ENCODE data around the gene NCKAP5L. TPM values are rescaled to one million over a fixed set of nuclear protein-coding genes. Genes with fewer than 3 reads are reported as not detected.
A peak's percentile ranks its signal among the peaks of the same experiment; 100 is the strongest.

The NCKAP5L gene
- total RNA-seq, 1 donor from 2014 or later, result 44.4 TPM

- DNase-seq (ENCODE audit: low spot score in 2 of 2, unreplicated experiment in 2 of 2), result no peak
- H3K4me3 Mint-ChIP-seq, result peak overlapping the region; percentile 91
- H3K4me1 Mint-ChIP-seq, result peaks cover 28% of the 10 kb centered on the region
- no peaks in the 10 kb centered on the region for H3K9me3 Mint-ChIP-seq
- TF ChIP-seq, protein P1, sequence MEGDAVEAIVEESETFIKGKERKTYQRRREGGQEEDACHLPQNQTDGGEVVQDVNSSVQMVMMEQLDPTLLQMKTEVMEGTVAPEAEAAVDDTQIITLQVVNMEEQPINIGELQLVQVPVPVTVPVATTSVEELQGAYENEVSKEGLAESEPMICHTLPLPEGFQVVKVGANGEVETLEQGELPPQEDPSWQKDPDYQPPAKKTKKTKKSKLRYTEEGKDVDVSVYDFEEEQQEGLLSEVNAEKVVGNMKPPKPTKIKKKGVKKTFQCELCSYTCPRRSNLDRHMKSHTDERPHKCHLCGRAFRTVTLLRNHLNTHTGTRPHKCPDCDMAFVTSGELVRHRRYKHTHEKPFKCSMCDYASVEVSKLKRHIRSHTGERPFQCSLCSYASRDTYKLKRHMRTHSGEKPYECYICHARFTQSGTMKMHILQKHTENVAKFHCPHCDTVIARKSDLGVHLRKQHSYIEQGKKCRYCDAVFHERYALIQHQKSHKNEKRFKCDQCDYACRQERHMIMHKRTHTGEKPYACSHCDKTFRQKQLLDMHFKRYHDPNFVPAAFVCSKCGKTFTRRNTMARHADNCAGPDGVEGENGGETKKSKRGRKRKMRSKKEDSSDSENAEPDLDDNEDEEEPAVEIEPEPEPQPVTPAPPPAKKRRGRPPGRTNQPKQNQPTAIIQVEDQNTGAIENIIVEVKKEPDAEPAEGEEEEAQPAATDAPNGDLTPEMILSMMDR (IDR thresholded peaks at IDR 0.05; ENCODE audit: unreplicated experiment), result no peak
- peak overlapping the region; percentile 96 for H3K27ac Mint-ChIP-seq
- H3K27me3 Mint-ChIP-seq (ENCODE audit: low read depth), result no peaks in the 10 kb centered on the region
- H3K36me3 Mint-ChIP-seq, result peaks cover 3% of the 10 kb centered on the region
Observed at GRCh38 chr12:49827051-49827400, 1.2 kb downstream of the NCKAP5L start.

DNA sequence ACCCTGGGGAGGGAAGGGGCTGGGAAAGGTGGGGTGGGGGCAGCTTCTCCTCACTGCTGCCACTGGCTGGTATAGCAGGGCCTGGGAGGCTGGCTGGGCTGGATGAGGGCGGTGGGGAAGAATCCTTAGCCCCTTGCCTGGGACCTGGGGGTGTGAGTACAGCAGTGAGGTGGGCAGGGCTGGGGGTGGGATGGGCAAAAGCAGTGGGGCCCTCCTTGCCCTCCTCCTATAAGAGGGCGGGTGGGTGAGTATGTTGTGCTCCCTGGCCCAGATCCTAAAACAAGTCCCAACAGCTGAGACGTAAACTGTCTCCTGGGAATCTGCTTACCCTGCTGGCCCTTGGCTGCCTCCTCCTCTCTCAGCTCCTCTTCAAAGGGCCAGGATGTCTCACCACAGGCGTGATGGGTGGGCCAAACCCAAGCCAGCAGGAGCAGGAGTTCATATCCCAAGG is 2.2 kb downstream of the NCKAP5L start:
- Mint-ChIP-seq H3K36me3 (peaks cover 3% of the 10 kb centered on the region), H3K4me1 (peaks cover 28% of the 10 kb centered on the region), H3K27ac (peak overlapping the region; percentile 96), H3K4me3 (peak overlapping the region; percentile 91), H3K27me3 (ENCODE audit: low read depth) (no peaks in the 10 kb centered on the region), H3K9me3 (no peaks in the 10 kb centered on the region)
- DNase-seq (ENCODE audit: low spot score in 2 of 2, unreplicated experiment in 2 of 2), result no peak
- TF ChIP-seq, protein P1 (IDR thresholded peaks at IDR 0.05; ENCODE audit: unreplicated experiment), result no peak

DNA sequence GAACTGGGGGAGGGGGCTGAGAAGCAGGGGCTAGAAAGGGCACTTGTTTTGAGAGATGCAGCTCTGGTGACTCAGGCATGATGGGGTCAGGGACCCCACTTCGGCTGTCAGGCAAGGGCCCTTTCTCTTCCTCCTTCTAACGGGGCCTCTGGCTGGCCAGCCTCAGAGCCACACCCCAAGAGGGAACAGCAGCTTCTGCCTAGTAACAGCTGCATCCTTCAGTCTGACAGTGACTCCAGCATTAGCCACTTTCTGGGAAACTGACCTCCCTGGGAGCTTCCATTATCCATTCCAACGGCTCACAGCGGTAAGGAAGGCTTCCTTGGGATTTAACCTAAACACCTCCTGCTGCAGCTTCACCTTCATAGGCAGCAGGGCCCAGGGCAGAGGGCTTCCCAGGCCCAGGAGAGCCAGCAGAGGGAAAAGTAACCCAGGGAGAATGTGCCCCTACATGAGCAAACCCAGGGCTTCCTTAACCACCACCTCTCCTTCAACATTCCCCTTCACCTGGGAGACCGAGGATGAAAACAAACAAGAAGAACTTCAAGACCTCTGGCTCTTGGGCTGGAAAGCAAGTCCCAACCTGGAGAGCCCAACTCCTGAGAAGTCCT is 2.7 kb downstream of the NCKAP5L start:
- H3K4me3 Mint-ChIP-seq, result peak overlapping the region; percentile 22
- no peak overlapping the region for H3K27ac Mint-ChIP-seq
- H3K36me3 Mint-ChIP-seq, result peaks cover 3% of the 10 kb centered on the region
- no peaks in the 10 kb centered on the region for H3K9me3 Mint-ChIP-seq
- no peak for DNase-seq (ENCODE audit: low spot score in 2 of 2, unreplicated experiment in 2 of 2)
- TF ChIP-seq, protein P1 (IDR thresholded peaks at IDR 0.05; ENCODE audit: unreplicated experiment), result no peak
- H3K27me3 Mint-ChIP-seq (ENCODE audit: low read depth), result no peaks in the 10 kb centered on the region
- H3K4me1 Mint-ChIP-seq, result peaks cover 28% of the 10 kb centered on the region

GRCh38 chr12:49824895-49825294 is 3.3 kb downstream of the NCKAP5L start:
- Mint-ChIP-seq H3K9me3 (no peaks in the 10 kb centered on the region), H3K27ac (no peak overlapping the region), H3K27me3 (ENCODE audit: low read depth) (no peaks in the 10 kb centered on the region), H3K4me3 (peak overlapping the region; percentile 22), H3K4me1 (peaks cover 28% of the 10 kb centered on the region), H3K36me3 (peaks cover 3% of the 10 kb centered on the region)
- TF ChIP-seq, protein P1 (IDR thresholded peaks at IDR 0.05; ENCODE audit: unreplicated experiment), result no peak
- no peak for DNase-seq (ENCODE audit: low spot score in 2 of 2, unreplicated experiment in 2 of 2)

GRCh38 chr12:49824416-49824815 is 3.8 kb downstream of the NCKAP5L start:
- TF ChIP-seq, protein P1 (IDR thresholded peaks at IDR 0.05; ENCODE audit: unreplicated experiment), result no peak
- Mint-ChIP-seq H3K4me1 (peaks cover 27% of the 10 kb centered on the region), H3K36me3 (peaks cover 3% of the 10 kb centered on the region), H3K4me3 (no peak overlapping the region), H3K27me3 (ENCODE audit: low read depth) (no peaks in the 10 kb centered on the region), H3K27ac (no peak overlapping the region), H3K9me3 (no peaks in the 10 kb centered on the region)
- DNase-seq (ENCODE audit: low spot score in 2 of 2, unreplicated experiment in 2 of 2), result no peak

Data from mesothelial cell of epicardium (in vitro differentiated cells).